NCI-H1436 treated with DMSO at 0.1 percent for 48 hours (cell line): ENCODE measurements around the gene PYGB.

Experiments used
- DNase-seq: peaks from one replicate; lab custom pipeline; 2025; lab: John Stamatoyannopoulos, UW

The PYGB gene

GRCh38 chr20:25336561-25337422, 88.9 kb downstream of the PYGB start:
- no peak for DNase-seq

GRCh38 chr20:25338112-25339023, 90.5 kb downstream of the PYGB start:
- DNase-seq: no peak

- no peak for DNase-seq
Measured at GRCh38 chr20:25339608-25340007, 91.7 kb downstream of the PYGB start.

GRCh38 chr20:25340380-25340779, 92.5 kb downstream of the PYGB start:
- no peak for DNase-seq

- DNase-seq: peak; percentile 53
Measured at GRCh38 chr20:25341716-25342680, 94.1 kb downstream of the PYGB start.

- no peak for DNase-seq
Measured at GRCh38 chr20:25344634-25345033, 96.7 kb downstream of the PYGB start.

- DNase-seq: no peak
Measured at GRCh38 chr20:25345721-25346120, 97.8 kb downstream of the PYGB start.

- DNase-seq: no peak
Measured at GRCh38 chr20:25346349-25346748, 98.5 kb downstream of the PYGB start.
